A549 (cell line): ENCODE results near the gene RUNX1. TPM values are rescaled to one million over a fixed set of nuclear protein-coding genes. Genes with fewer than 3 reads are reported as not detected.
"Not testable (repeated sequence)": the region's sequence is repeated elsewhere in the genome, so short reads cannot be mapped to it uniquely, and the experiment has no call there.

Experiments used
- ATAC-seq, 2 experiments: fragments of 200-7000 bp in 1 of 2; fragments of >200 bp in 1 of 2; cut with Nextera tagmentation in 1 of 2; cut with Tn5 transposase in 1 of 2; 3 replicates each; pipeline versions ENCODE4 v1.8.0 to v1.9.1; 2018 to 2020; ENCODE audit warnings: mild to moderate bottlenecking in 1 of 2, moderate library complexity in 1 of 2
- CTCF ChIA-PET: fragments of 300-600 bp; sonication (Branson Sonifier 250); formaldehyde crosslinking; extraction: SDS; loops from one replicate; lab custom pipeline; 2021; ENCODE audit warnings: antibody characterized with exemption, inconsistent platforms; lab: Yijun Ruan, JAX
- POLR2A ChIA-PET: fragments of 350-600 bp; formaldehyde crosslinking; extraction: SDS; loops from one replicate; lab custom pipeline; 2021; ENCODE audit warnings: antibody characterized with exemption, inconsistent platforms; lab: Yijun Ruan, JAX
- DNase-seq, 2 experiments: peaks; one replicate each; pipeline versions ENCODE4 v3.0.0 to v3.0.0-alpha.2; 2011 to 2016; ENCODE audit warnings: low read depth in 1 of 2, low spot score in 1 of 2
- FAIRE-seq: peaks from 2 replicates; lab custom pipeline; 2011; peaks lifted over from hg19 to GRCh38; lab: Jason Lieb, UNC
- H3K27ac ChIP-seq, 2 experiments: fragments of >200 bp; sonication (Bioruptor Twin); formaldehyde crosslinking; 3 replicates each; pipeline ENCODE4 v1.5.1; 2016 to 2017
- H3K4me1 ChIP-seq: fragments of >200 bp; sonication (Bioruptor Twin); formaldehyde crosslinking; 3 replicates; pipeline ENCODE4 v1.6.1; 2016
- H3K4me2 ChIP-seq: fragments of >200 bp; sonication (Bioruptor Twin); formaldehyde crosslinking; 3 replicates; pipeline ENCODE4 v1.6.1; 2016
- H3K4me3 ChIP-seq: fragments of >200 bp; sonication (Bioruptor Twin); formaldehyde crosslinking; 3 replicates; pipeline ENCODE4 v1.5.1; 2016
- H3K9me3 ChIP-seq: fragments of >200 bp; sonication (Bioruptor Twin); formaldehyde crosslinking; 3 replicates; pipeline ENCODE4 v1.6.1; 2016
- BHLHE40 ChIP-seq: IDR thresholded peaks from 2 replicates; pipeline ENCODE4 v1.6.1; 2012; ENCODE audit warnings: low read depth, low read length, inconsistent platforms
- CBX8 ChIP-seq: fragments of 200-600 bp; sonication (generic); IDR thresholded peaks from 2 replicates; pipeline ENCODE4 v1.6.1; 2016
- CHD4 ChIP-seq: fragments of 200-600 bp; sonication (generic); IDR thresholded peaks from 2 replicates; pipeline ENCODE4 v1.6.1; 2016; ENCODE audit warnings: antibody characterized with exemption, mild to moderate bottlenecking, borderline replicate concordance
- EHF ChIP-seq: fragments of 250-450 bp; sonication (Bioruptor Pico); IDR thresholded peaks from 2 replicates; pipeline ENCODE4 v1.5.0; 2020; ENCODE audit warnings: mild to moderate bottlenecking
- EHMT2 ChIP-seq: fragments of 200-600 bp; sonication (generic); IDR thresholded peaks from 2 replicates; pipeline ENCODE4 v1.6.1; 2016; ENCODE audit warnings: antibody characterized with exemption, low read depth, mild to moderate bottlenecking, moderate library complexity
- ESRRA ChIP-seq: fragments of 150-350 bp; IDR thresholded peaks from 2 replicates; pipeline ENCODE4 v1.6.1; 2014; ENCODE audit warnings: mild to moderate bottlenecking, low read length, borderline replicate concordance
- FOSB ChIP-seq: fragments of 250-450 bp; sonication (Bioruptor Pico); IDR thresholded peaks from 2 replicates; pipeline ENCODE4 v1.5.0; 2020; ENCODE audit warnings: mild to moderate bottlenecking, moderate library complexity
- JUN ChIP-seq, 2 experiments: fragments of >200 bp; sonication (Bioruptor Twin); formaldehyde crosslinking; IDR thresholded peaks; 2 replicates in 1 of 2; 3 replicates in 1 of 2; pipeline ENCODE4 v1.6.1; 2016 to 2017
- MYC ChIP-seq: IDR thresholded peaks from 2 replicates; pipeline ENCODE4 v1.6.1; 2012; ENCODE audit warnings: mild to moderate bottlenecking, inconsistent platforms, low read length, improper control_type of control experiment, borderline replicate concordance
- PHF8 ChIP-seq: fragments of 200-600 bp; sonication (generic); IDR thresholded peaks from 2 replicates; pipeline ENCODE4 v1.6.1; 2016; ENCODE audit warnings: low read depth, mild to moderate bottlenecking, antibody characterized with exemption, moderate library complexity, borderline replicate concordance
- RAD21 ChIP-seq, 2 experiments: fragments of >200 bp in 1 of 2; sonication (Bioruptor Twin) in 1 of 2; formaldehyde crosslinking in 1 of 2; IDR thresholded peaks in 1 of 2; conservative IDR thresholded peaks in 1 of 2; 2 replicates in 1 of 2; 3 replicates in 1 of 2; pipeline ENCODE4 v1.6.1; 2012 to 2018; ENCODE audit warnings: inconsistent platforms in 1 of 2
- REST ChIP-seq: fragments of 200-600 bp; sonication (generic); IDR thresholded peaks from 2 replicates; pipeline ENCODE4 v1.6.1; 2016; ENCODE audit warnings: antibody characterized with exemption, mild to moderate bottlenecking, moderate library complexity
- RNF2 ChIP-seq: fragments of 200-600 bp; sonication (generic); IDR thresholded peaks from 2 replicates; pipeline ENCODE4 v1.6.1; 2016; ENCODE audit warnings: low read depth, mild to moderate bottlenecking, antibody characterized with exemption, moderate library complexity, borderline replicate concordance
- SREBF2 ChIP-seq: fragments of 450-650 bp; IDR thresholded peaks from 2 replicates; pipeline ENCODE4 v1.6.1; 2014; ENCODE audit warnings: mild to moderate bottlenecking, moderate library complexity
- ZC3H11A ChIP-seq: fragments of 450-650 bp; IDR thresholded peaks from 2 replicates; pipeline ENCODE4 v1.6.1; 2014; ENCODE audit warnings: antibody characterized with exemption, mild to moderate bottlenecking
- WGBS: methylation state at CpG from one replicate; pipeline ENCODE4 v1.1.6; 2017; ENCODE audit errors: missing lambda C conversion rate; 5-methylcytosine and 5-hydroxymethylcytosine counted together
- polyA plus RNA-seq, 4 experiments: library from polyadenylated mRNA; depleted of rRNA in 3 of 4; stranded (reverse); fragments of >200 nt; fragmentation: RNase III in 1 of 4; extraction: RNeasy Plus Mini Kit Qiagen cat#74134 plus additional on column Dnase treatment in 1 of 4; gene quantifications; 2 replicates in 3 of 4; 3 replicates in 1 of 4; pipeline ENCODE4 v1.2.3, GENCODE V29; 2011 to 2017
- TF ChIP-seq, protein P1 (sequence below): IDR thresholded peaks from 2 replicates; pipeline ENCODE4 v1.6.1; 2012; ENCODE audit warnings: low read depth, borderline replicate concordance
- TF ChIP-seq, protein P2 (sequence below): IDR thresholded peaks from 2 replicates; pipeline ENCODE4 v1.6.1; 2012
- TF ChIP-seq, protein P3 (sequence below): fragments of >200 bp; sonication (Bioruptor Twin); formaldehyde crosslinking; IDR thresholded peaks from 3 replicates; pipeline ENCODE4 v1.6.1; 2016

RUNX1 gene
- polyA plus RNA-seq, 2 of the 4 experiments (the other 2 are of a cell fraction), result 5.5 TPM

GRCh38 chr21:34805157-34805556 lies 243.9 kb downstream of the RUNX1 start:
- ChIA-PET POLR2A (no interaction called here), CTCF (interaction anchor here (1.1 kb wide), 1 partner anchor 11 kb away, joined by 4 read pairs; no protein-coding TSS in a partner anchor)
- no peak overlapping the region for H3K4me2 ChIP-seq
- TF ChIP-seq EHMT2, result no peak
- TF ChIP-seq, protein P1, sequence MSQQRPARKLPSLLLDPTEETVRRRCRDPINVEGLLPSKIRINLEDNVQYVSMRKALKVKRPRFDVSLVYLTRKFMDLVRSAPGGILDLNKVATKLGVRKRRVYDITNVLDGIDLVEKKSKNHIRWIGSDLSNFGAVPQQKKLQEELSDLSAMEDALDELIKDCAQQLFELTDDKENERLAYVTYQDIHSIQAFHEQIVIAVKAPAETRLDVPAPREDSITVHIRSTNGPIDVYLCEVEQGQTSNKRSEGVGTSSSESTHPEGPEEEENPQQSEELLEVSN, result no peak
- no peak for TF ChIP-seq RAD21 (conservative IDR thresholded peaks at IDR 0.05 in 1 of 2, IDR thresholded peaks at IDR 0.05 in 1 of 2)
- TF ChIP-seq MYC, result no peak
- no peak for TF ChIP-seq ESRRA
- TF ChIP-seq EHF, result no peak
- TF ChIP-seq, protein P2, sequence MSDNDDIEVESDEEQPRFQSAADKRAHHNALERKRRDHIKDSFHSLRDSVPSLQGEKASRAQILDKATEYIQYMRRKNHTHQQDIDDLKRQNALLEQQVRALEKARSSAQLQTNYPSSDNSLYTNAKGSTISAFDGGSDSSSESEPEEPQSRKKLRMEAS, result no peak
- TF ChIP-seq PHF8, result no peak
- no peak for TF ChIP-seq JUN (IDR thresholded peaks at IDR 0.05)
- no peak for TF ChIP-seq FOSB (CRISPR knock-in tag)
- no peak for TF ChIP-seq BHLHE40
- TF ChIP-seq RNF2, result no peak
- no peak for TF ChIP-seq CBX8
- TF ChIP-seq, protein P3, sequence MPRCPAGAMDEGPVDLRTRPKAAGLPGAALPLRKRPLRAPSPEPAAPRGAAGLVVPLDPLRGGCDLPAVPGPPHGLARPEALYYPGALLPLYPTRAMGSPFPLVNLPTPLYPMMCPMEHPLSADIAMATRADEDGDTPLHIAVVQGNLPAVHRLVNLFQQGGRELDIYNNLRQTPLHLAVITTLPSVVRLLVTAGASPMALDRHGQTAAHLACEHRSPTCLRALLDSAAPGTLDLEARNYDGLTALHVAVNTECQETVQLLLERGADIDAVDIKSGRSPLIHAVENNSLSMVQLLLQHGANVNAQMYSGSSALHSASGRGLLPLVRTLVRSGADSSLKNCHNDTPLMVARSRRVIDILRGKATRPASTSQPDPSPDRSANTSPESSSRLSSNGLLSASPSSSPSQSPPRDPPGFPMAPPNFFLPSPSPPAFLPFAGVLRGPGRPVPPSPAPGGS, result no peak
- no peak for TF ChIP-seq SREBF2
- TF ChIP-seq CHD4, result no peak
- no peak for TF ChIP-seq ZC3H11A
- TF ChIP-seq REST, result no peak
- ATAC-seq (no peak), DNase-seq (no peak), FAIRE-seq (no peak)
- H3K4me3 ChIP-seq, result no peak overlapping the region
- H3K4me1 ChIP-seq, result peaks cover 56% of the 10 kb centered on the region
- H3K9me3 ChIP-seq, result peaks cover 26% of the 10 kb centered on the region
- peak overlapping the region in 1 of 2 experiments; percentile 81; a peak in 1 of 6 replicates for H3K27ac ChIP-seq

- ChIA-PET CTCF (interaction anchor here (1.1 to 1.9 kb wide), 2 partner anchors 10 to 59 kb away, joined by 4 to 6 read pairs; no protein-coding TSS in a partner anchor), POLR2A (interaction anchor here (1.0 kb wide), 1 partner anchor 84 kb away, joined by 3 read pairs; no protein-coding TSS in a partner anchor)
- not testable (repeated sequence) for FAIRE-seq, H3K4me2 ChIP-seq, H3K4me3 ChIP-seq, ATAC-seq, DNase-seq
- Histone ChIP-seq H3K4me1 (peaks cover 62% of the 10 kb centered on the region), H3K9me3 (peaks cover 26% of the 10 kb centered on the region), H3K27ac (peak overlapping the region in 1 of 2 experiments; percentile 81; a peak in 2 of 6 replicates)
- 97% methylated on average over 7 of the region's 7 CpGs for WGBS
Observed at GRCh38 chr21:34804584-34804983, 244.5 kb downstream of the RUNX1 start.
